ENCODE results near the gene HAAO. TPM values are rescaled to one million over a fixed set of nuclear protein-coding genes. Genes with fewer than 3 reads are reported as not detected.

The HAAO gene
- polyA plus RNA-seq, 2 donors: 3.0 to 6.9 TPM

DNA sequence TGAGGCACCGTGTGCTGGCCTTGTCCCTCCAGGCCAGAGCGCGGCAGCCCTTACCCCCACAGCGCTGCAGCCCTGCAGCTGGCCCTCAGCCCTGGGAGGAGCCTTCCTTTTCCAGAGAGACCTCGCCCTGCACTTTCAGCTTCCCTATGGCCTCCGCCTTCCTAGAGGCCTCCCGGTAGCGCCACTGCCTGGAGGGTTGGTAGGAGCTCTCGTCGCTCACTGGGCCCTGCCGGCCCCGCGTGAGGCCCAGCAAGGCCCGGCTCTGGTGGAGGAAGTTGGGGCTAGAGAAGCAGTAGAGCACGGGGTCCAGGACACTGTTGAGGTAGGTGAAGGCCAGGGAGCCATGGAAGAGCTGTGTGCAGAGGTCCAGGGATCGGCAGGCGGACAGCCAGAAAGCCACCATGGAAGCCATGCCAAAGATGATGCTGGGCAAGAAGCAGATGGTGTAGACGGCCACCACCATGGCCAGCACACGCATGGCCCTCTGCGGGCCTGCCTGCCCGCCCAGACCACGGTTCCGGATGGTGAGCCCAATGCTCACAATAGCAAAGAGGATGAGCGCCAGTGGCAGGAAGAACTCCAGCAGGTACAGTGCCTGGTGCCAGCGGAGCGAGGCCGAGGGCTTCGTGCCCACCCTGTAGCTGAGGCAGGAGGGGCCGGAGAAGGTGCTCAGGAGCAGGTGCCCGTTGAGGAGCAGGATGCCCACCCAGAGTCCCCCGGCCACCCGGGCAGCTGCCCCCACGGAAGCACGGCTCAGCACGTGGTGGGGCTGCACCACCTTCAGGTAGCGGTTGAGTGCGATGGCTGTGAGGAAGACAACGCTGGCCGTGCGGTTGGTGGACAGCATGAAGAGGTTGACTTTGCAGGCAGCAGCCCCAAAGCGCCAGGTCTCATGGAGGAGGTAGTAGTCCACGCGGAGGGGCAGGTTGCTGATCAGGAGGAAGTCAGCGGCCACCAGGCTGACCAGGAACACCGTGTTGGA lies 29.3 kb downstream of the HAAO start:
- no peaks in the 10 kb centered on the region for H3K9me3 ChIP-seq (ENCODE audit: control insufficient read depth in 2 of 2, insufficient read depth in 1 of 2, low read depth in 1 of 2, low read length in 1 of 2)
- WGBS, 2 donors: 95 to 96% methylated on average over 45 of the region's 45 CpGs
- H3K27me3 ChIP-seq (ENCODE audit: control insufficient read depth in 1 of 2, insufficient read depth in 2 of 2, low read length in 2 of 2): no peaks in the 10 kb centered on the region
- no peak overlapping the region for H3K27ac ChIP-seq (ENCODE audit: low read depth in 2 of 2, low read length in 1 of 2)
- no peaks in the 10 kb centered on the region for H3K4me1 ChIP-seq (ENCODE audit: control insufficient read depth in 2 of 2, insufficient read depth in 2 of 2, low read length in 1 of 2)
- peaks cover 0 to 8% of the 10 kb centered on the region in 2 donors for H3K36me3 ChIP-seq (ENCODE audit: control insufficient read depth in 2 of 2, insufficient read depth in 2 of 2, low read length in 1 of 2)
- no peak overlapping the region for H3K4me3 ChIP-seq (ENCODE audit: low read depth in 1 of 2, low read length in 2 of 2)

DNA sequence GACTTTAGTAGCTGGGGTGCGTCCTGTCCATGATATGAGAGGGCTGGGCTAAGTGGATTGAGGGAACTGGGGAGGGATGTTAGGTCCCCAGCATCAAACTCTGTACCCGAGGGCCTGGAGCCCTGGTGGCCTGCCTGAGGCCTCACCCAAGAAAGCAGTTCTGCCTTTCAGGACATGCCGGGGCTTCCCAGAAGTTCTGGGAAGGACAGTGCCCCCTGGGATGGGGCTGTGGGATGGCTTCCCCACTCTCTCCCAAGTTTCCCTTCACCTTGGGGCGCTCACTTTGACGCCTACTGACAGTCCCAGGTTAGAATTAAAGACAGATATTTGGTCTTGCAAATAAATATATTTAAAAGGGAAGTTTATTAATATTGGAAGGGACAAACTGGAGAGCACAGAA lies 30.2 kb downstream of the HAAO start:
- Histone ChIP-seq H3K27ac (ENCODE audit: low read depth in 2 of 2, low read length in 1 of 2) (no peak overlapping the region), H3K36me3 (ENCODE audit: control insufficient read depth in 2 of 2, insufficient read depth in 2 of 2, low read length in 1 of 2) (peaks cover 0 to 7% of the 10 kb centered on the region in 2 donors), H3K9me3 (ENCODE audit: control insufficient read depth in 2 of 2, insufficient read depth in 1 of 2, low read depth in 1 of 2, low read length in 1 of 2) (no peaks in the 10 kb centered on the region), H3K4me1 (ENCODE audit: control insufficient read depth in 2 of 2, insufficient read depth in 2 of 2, low read length in 1 of 2) (no peaks in the 10 kb centered on the region), H3K27me3 (ENCODE audit: control insufficient read depth in 1 of 2, insufficient read depth in 2 of 2, low read length in 2 of 2) (no peaks in the 10 kb centered on the region), H3K4me3 (ENCODE audit: low read depth in 1 of 2, low read length in 2 of 2) (no peak overlapping the region)
- WGBS, 2 donors: 93 to 94% methylated on average over 5 of the region's 5 CpGs

DNA sequence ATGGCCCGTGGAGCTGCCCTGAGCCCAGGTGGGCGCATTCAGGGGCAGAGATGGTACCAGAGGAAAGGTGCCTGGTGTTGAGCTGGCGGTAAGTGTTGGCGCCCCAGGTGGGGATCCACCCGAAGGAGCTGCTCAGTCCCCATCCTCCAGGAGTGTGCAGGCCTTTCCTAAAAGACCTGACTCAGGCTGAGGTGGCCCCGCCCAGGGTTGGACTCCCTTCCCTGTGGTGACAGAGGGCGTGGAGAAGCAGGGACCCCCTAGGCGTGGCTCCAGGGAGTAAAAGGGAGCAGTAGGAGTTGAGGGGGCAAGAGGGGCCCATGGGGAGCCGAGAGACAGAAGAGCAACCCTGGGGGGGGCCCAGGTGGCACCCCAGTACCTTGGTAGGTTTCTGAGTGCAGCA lies 30.8 kb downstream of the HAAO start:
- H3K36me3 ChIP-seq (ENCODE audit: control insufficient read depth in 2 of 2, insufficient read depth in 2 of 2, low read length in 1 of 2): peaks cover 0 to 7% of the 10 kb centered on the region in 2 donors
- no peak overlapping the region for H3K4me3 ChIP-seq (ENCODE audit: low read depth in 1 of 2, low read length in 2 of 2)
- no peaks in the 10 kb centered on the region for H3K27me3 ChIP-seq (ENCODE audit: control insufficient read depth in 1 of 2, insufficient read depth in 2 of 2, low read length in 2 of 2)
- WGBS, 2 donors: 88 to 92% methylated on average over 9 of the region's 9 CpGs
- H3K27ac ChIP-seq (ENCODE audit: low read depth in 2 of 2, low read length in 1 of 2): no peak overlapping the region
- H3K9me3 ChIP-seq (ENCODE audit: control insufficient read depth in 2 of 2, insufficient read depth in 1 of 2, low read depth in 1 of 2, low read length in 1 of 2): no peaks in the 10 kb centered on the region
- no peaks in the 10 kb centered on the region for H3K4me1 ChIP-seq (ENCODE audit: control insufficient read depth in 2 of 2, insufficient read depth in 2 of 2, low read length in 1 of 2)

DNA sequence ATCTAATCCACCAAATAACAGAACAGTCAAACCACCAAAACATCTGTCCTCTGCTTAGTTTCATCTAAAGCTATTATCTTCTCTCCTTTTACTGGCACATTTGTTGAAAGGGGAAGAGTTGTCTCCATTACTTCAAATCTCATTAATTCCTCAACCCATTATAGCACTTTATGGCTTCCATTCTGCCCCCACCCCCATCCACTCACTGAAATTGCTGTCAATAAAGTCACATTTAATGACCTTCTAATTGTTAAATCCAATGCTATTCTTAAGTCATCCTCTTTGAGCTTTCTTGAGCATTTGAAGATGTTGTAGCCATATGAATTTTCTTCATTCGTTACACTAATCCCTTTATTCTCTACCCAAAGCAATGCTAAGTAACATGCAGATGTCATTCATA lies 33.6 kb downstream of the HAAO start:
- H3K27me3 ChIP-seq (ENCODE audit: control insufficient read depth in 1 of 2, insufficient read depth in 2 of 2, low read length in 2 of 2): no peaks in the 10 kb centered on the region
- H3K9me3 ChIP-seq (ENCODE audit: control insufficient read depth in 2 of 2, insufficient read depth in 1 of 2, low read depth in 1 of 2, low read length in 1 of 2): no peaks in the 10 kb centered on the region
- 93 to 95% methylated on average over 1 of the region's 1 CpG for WGBS, 2 donors
- H3K4me1 ChIP-seq (ENCODE audit: control insufficient read depth in 2 of 2, insufficient read depth in 2 of 2, low read length in 1 of 2): peaks cover 0 to 2% of the 10 kb centered on the region in 2 donors
- H3K4me3 ChIP-seq (ENCODE audit: low read depth in 1 of 2, low read length in 2 of 2): no peak overlapping the region
- H3K27ac ChIP-seq (ENCODE audit: low read depth in 2 of 2, low read length in 1 of 2): no peak overlapping the region
- H3K36me3 ChIP-seq (ENCODE audit: control insufficient read depth in 2 of 2, insufficient read depth in 2 of 2, low read length in 1 of 2): peaks cover 0 to 23% of the 10 kb centered on the region in 2 donors

DNA sequence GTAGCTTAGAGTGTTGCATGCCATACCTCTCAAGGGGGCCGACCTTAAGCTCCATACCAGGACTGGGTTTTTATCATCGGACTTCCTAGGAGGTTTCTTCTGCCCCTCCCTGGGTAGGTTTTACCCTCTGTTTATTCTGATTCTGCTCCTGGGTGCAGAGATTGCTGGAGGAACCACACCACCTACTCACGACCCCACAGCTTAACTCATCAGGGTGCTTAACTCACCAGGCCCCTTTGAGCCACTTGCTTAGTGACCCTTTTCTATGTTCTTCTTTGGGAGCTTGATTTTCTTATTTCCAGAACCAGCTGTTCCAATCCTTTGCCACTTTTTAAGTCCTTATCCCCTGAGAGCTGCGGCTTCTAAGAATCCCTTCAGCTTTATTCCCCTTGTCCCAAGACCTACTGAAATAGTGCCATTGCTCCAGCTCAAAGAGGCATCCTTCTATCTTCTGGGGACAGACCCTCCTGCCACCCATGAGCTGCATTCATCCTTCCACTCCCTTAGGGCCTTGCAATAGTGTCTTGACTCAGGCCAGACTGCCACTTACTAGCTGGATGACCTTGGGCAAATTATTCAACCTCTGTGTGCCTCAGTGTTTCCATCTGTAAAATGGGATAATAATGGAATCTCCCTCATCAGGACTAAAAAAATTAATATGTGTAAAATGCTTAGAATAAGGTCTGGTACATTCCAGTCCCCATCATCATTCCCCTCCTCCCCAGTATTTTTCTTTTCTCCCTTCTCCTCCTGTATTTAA lies 34.2 kb downstream of the HAAO start:
- H3K4me1 ChIP-seq (ENCODE audit: control insufficient read depth in 2 of 2, insufficient read depth in 2 of 2, low read length in 1 of 2): peaks cover 0 to 2% of the 10 kb centered on the region in 2 donors
- H3K9me3 ChIP-seq (ENCODE audit: control insufficient read depth in 2 of 2, insufficient read depth in 1 of 2, low read depth in 1 of 2, low read length in 1 of 2): no peaks in the 10 kb centered on the region
- H3K27me3 ChIP-seq (ENCODE audit: control insufficient read depth in 1 of 2, insufficient read depth in 2 of 2, low read length in 2 of 2): no peaks in the 10 kb centered on the region
- H3K36me3 ChIP-seq (ENCODE audit: control insufficient read depth in 2 of 2, insufficient read depth in 2 of 2, low read length in 1 of 2): peaks cover 0 to 23% of the 10 kb centered on the region in 2 donors
- H3K27ac ChIP-seq (ENCODE audit: low read depth in 2 of 2, low read length in 1 of 2): no peak overlapping the region
- H3K4me3 ChIP-seq (ENCODE audit: low read depth in 1 of 2, low read length in 2 of 2): no peak overlapping the region
- 85 to 92% methylated on average over 4 of the region's 4 CpGs for WGBS, 2 donors

DNA sequence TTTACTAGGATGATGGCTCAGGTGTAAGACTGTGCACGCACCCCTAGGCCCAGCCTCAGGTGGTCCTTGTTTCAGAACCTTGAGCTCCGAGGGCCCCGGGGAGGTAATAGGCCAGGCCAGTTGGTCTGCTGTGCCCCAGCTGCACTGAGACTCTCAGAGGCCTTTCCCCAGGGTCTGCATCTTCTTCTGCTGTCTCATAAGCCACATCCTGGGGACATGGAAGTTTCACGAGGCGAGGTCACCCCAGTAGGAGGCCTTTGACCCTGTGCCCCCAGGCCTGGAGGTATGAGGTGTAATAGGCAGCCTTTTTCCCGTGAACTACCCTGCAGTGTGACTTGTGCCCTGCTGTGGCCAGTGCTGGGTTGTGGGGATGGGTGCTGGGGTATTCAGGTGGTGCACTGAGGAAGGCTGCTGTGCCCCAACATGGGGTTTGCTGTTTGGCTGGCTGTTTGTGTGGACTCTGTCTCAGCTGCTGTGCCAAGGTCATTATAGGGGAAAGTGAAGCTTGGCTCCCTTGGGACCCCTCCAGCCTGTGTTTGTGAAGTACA lies 35.3 kb downstream of the HAAO start:
- Histone ChIP-seq H3K9me3 (ENCODE audit: control insufficient read depth in 2 of 2, insufficient read depth in 1 of 2, low read depth in 1 of 2, low read length in 1 of 2) (no peaks in the 10 kb centered on the region), H3K36me3 (ENCODE audit: control insufficient read depth in 2 of 2, insufficient read depth in 2 of 2, low read length in 1 of 2) (peaks cover 0 to 23% of the 10 kb centered on the region in 2 donors), H3K27me3 (ENCODE audit: control insufficient read depth in 1 of 2, insufficient read depth in 2 of 2, low read length in 2 of 2) (no peaks in the 10 kb centered on the region), H3K4me1 (ENCODE audit: control insufficient read depth in 2 of 2, insufficient read depth in 2 of 2, low read length in 1 of 2) (peaks cover 0 to 2% of the 10 kb centered on the region in 2 donors), H3K4me3 (ENCODE audit: low read depth in 1 of 2, low read length in 2 of 2) (no peak overlapping the region), H3K27ac (ENCODE audit: low read depth in 2 of 2, low read length in 1 of 2) (no peak overlapping the region)
- 88 to 91% methylated on average over 6 of the region's 6 CpGs for WGBS, 2 donors

DNA sequence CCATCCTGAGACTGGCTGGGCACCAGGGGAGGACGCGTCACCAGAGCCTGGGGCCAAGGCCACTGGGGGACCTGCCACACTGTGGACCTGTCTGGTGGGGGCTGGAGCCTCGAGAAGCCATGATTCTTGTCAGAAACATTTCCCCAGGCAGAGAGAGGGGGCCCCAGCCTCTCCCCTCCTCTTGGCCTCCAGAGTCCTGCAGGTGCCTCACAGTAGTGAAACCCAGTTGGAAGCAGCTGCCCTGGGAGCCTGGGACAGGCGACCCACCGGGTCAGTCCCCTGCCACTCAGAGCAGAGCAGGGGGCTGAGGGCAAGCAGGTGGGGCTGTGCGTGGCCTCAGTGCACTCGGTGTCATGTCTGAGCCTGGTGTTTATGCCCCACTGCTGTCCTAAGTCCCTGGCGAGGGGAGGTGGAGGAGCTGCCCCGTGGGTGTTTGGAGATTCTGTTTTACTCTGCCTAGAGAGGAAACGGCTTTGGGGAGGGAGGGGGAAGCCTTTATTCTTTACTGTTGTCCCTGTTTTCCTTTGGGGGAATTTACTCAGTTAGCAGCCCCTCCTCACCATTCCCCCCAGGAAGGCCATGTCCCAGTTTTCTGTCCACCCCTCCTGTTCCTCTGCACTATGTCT lies 36.1 kb downstream of the HAAO start:
- Histone ChIP-seq H3K4me1 (ENCODE audit: control insufficient read depth in 2 of 2, insufficient read depth in 2 of 2, low read length in 1 of 2) (peaks cover 0 to 2% of the 10 kb centered on the region in 2 donors), H3K4me3 (ENCODE audit: low read depth in 1 of 2, low read length in 2 of 2) (no peak overlapping the region), H3K27ac (ENCODE audit: low read depth in 2 of 2, low read length in 1 of 2) (no peak overlapping the region), H3K9me3 (ENCODE audit: control insufficient read depth in 2 of 2, insufficient read depth in 1 of 2, low read depth in 1 of 2, low read length in 1 of 2) (no peaks in the 10 kb centered on the region), H3K27me3 (ENCODE audit: control insufficient read depth in 1 of 2, insufficient read depth in 2 of 2, low read length in 2 of 2) (no peaks in the 10 kb centered on the region), H3K36me3 (ENCODE audit: control insufficient read depth in 2 of 2, insufficient read depth in 2 of 2, low read length in 1 of 2) (peaks cover 0 to 24% of the 10 kb centered on the region in 2 donors)
- 81% methylated on average over 10 of the region's 10 CpGs for WGBS, 2 donors

DNA sequence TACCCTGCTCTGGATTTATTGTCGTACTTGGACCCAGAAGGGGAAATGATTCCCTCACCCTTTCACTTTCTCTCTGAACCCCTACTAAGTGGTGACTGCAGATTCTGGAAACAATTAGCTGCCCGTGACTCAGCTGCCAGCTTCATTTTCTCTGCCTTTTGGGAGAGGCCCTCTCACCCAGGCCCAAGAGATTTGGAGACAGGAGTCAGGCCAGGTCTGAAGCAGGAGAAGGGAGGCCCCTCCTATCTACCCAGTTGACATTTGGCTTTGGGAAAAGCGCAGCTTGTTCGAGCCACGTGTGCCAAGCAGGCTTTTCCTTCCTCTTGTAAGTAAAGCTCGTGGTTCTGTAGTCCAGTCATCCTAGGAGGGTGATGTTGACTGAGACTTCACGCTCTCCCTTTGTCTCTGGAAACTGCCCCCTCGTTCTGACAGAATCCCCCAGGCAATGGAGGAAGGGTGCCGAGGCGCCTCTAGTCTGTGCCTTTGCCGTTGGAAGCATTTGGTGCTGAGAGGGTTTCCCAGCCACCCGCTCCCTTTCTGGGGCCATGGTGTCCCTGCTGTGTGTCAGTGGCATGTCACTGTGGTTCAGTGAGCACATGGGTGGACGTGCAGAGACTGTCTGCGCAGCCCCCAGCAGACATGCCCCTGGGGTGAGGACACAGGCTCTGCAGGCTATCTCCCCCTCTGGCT lies 37.0 kb downstream of the HAAO start:
- Histone ChIP-seq H3K36me3 (ENCODE audit: control insufficient read depth in 2 of 2, insufficient read depth in 2 of 2, low read length in 1 of 2) (peaks cover 0 to 24% of the 10 kb centered on the region in 2 donors), H3K4me1 (ENCODE audit: control insufficient read depth in 2 of 2, insufficient read depth in 2 of 2, low read length in 1 of 2) (peaks cover 0 to 2% of the 10 kb centered on the region in 2 donors), H3K9me3 (ENCODE audit: control insufficient read depth in 2 of 2, insufficient read depth in 1 of 2, low read depth in 1 of 2, low read length in 1 of 2) (no peaks in the 10 kb centered on the region), H3K4me3 (ENCODE audit: low read depth in 1 of 2, low read length in 2 of 2) (no peak overlapping the region), H3K27ac (ENCODE audit: low read depth in 2 of 2, low read length in 1 of 2) (no peak overlapping the region), H3K27me3 (ENCODE audit: control insufficient read depth in 1 of 2, insufficient read depth in 2 of 2, low read length in 2 of 2) (no peaks in the 10 kb centered on the region)
- 69 to 76% methylated on average over 14 of the region's 14 CpGs for WGBS, 2 donors

DNA sequence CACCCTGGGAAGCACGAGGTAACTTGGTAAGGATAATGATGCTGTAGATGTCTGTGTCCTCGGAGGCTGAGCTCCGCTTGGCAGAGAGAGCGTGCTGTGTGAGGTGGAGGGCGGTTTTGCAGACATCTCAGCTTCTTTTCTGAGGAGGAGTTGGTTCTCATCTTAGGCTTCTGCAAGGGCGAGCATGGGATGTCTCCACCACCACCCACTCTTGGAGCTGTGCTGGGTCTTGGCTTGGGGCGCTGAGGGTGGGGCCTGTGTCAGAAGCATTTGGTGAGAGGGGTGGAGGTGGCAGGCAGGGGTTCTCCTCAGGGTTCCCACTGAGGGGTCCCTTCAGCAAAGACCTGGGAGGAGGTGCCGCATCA lies 37.6 kb downstream of the HAAO start:
- Histone ChIP-seq H3K4me1 (ENCODE audit: control insufficient read depth in 2 of 2, insufficient read depth in 2 of 2, low read length in 1 of 2) (peaks cover 0 to 2% of the 10 kb centered on the region in 2 donors), H3K9me3 (ENCODE audit: control insufficient read depth in 2 of 2, insufficient read depth in 1 of 2, low read depth in 1 of 2, low read length in 1 of 2) (no peaks in the 10 kb centered on the region), H3K27me3 (ENCODE audit: control insufficient read depth in 1 of 2, insufficient read depth in 2 of 2, low read length in 2 of 2) (no peaks in the 10 kb centered on the region), H3K27ac (ENCODE audit: low read depth in 2 of 2, low read length in 1 of 2) (no peak overlapping the region), H3K4me3 (ENCODE audit: low read depth in 1 of 2, low read length in 2 of 2) (no peak overlapping the region), H3K36me3 (ENCODE audit: control insufficient read depth in 2 of 2, insufficient read depth in 2 of 2, low read length in 1 of 2) (peaks cover 0 to 20% of the 10 kb centered on the region in 2 donors)
- WGBS, 2 donors: 78 to 79% methylated on average over 8 of the region's 8 CpGs

Measured in esophagus (tissue), 2 donors.